Neural progenitor cell (in vitro differentiated cells): ENCODE measurements around the gene PTPN14.
"Not testable (repeated sequence)": the region's sequence is repeated elsewhere in the genome, so short reads cannot be mapped to it uniquely, and the experiment has no call there.

Source experiments
- EZH2 ChIP-seq: fragments of 200-600 bp; sonication (generic); IDR thresholded peaks from 2 replicates; pipeline ENCODE4 v1.6.1; 2017; ENCODE audit warnings: antibody characterized with exemption, mild to moderate bottlenecking, moderate library complexity
- EZH2phosphoT487 ChIP-seq: fragments of 200-600 bp; sonication (generic); IDR thresholded peaks from 2 replicates; pipeline ENCODE4 v1.6.1; 2017; ENCODE audit warnings: antibody characterized with exemption
- TF ChIP-seq, protein P1 (sequence below): fragments of 200-600 bp; sonication (generic); IDR thresholded peaks from 2 replicates; pipeline ENCODE4 v1.5.1; 2017; ENCODE audit warnings: antibody characterized with exemption, mild to moderate bottlenecking

DNA sequence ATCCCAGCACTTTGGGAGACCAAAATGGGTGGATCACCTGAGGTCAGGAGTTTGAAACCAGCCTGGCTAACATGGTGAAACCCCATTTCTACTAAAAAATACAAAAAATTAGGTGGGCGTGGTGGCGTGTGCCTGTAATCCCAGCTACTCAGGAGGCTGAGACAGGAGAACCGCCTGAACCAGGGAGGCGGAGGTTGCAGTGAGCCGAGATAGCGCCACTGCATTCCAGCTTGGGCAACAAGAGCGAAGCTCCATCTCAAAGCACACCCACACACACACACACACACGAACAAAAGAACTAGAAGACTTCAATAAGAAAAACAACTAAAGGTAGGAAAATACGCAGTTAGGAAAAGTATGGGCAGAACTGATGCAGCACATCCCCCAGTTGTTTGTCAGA lies 29.9 kb downstream of the PTPN14 start:
- TF ChIP-seq, protein P1, sequence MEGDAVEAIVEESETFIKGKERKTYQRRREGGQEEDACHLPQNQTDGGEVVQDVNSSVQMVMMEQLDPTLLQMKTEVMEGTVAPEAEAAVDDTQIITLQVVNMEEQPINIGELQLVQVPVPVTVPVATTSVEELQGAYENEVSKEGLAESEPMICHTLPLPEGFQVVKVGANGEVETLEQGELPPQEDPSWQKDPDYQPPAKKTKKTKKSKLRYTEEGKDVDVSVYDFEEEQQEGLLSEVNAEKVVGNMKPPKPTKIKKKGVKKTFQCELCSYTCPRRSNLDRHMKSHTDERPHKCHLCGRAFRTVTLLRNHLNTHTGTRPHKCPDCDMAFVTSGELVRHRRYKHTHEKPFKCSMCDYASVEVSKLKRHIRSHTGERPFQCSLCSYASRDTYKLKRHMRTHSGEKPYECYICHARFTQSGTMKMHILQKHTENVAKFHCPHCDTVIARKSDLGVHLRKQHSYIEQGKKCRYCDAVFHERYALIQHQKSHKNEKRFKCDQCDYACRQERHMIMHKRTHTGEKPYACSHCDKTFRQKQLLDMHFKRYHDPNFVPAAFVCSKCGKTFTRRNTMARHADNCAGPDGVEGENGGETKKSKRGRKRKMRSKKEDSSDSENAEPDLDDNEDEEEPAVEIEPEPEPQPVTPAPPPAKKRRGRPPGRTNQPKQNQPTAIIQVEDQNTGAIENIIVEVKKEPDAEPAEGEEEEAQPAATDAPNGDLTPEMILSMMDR, result not testable (repeated sequence)
- not testable (repeated sequence) for TF ChIP-seq EZH2phosphoT487, EZH2
